GM21786 (cell line): Measurements from ENCODE around the gene SEZ6.

ENCODE experiments used
- ATAC-seq: cut with Tn5 transposase; IDR thresholded peaks from one replicate; pipeline ENCODE4 v1.9.1; 2021; ENCODE audit not compliant: unreplicated experiment

Gene SEZ6

DNA sequence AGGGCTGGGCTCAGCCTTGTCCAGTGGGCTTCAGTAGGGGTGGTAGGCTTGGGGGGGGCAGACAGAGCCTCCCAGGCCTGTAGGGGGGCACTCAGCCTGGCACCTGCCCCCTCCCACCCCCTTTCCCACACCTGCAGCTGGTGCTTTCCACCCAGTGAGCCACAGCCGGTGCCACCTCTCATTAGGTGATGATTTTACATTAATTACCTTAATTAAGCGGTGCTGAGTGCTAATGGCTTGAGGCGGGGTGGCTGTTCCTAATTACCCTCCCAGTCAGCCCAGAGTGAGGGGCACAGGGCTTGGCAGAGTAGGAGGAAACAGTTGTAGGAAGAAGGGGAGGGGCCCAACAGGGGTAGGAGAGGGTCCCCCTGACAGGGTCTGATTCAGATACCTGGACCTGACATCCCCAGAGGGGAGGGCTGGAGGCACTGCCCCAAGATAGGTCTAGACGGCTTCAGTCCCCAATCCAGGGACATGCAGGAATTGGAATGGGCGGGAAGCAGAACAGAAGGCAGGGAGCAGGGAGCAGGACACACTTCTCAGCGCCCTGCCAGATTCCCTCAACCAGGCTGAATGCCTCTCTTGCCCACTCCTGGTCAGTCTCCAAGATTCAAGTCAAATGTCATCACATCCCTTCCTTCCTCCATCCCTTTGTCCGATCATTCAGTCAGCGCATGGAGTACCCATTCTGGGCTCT lies 28.0 kb downstream of the SEZ6 start:
- ATAC-seq: no peak

DNA sequence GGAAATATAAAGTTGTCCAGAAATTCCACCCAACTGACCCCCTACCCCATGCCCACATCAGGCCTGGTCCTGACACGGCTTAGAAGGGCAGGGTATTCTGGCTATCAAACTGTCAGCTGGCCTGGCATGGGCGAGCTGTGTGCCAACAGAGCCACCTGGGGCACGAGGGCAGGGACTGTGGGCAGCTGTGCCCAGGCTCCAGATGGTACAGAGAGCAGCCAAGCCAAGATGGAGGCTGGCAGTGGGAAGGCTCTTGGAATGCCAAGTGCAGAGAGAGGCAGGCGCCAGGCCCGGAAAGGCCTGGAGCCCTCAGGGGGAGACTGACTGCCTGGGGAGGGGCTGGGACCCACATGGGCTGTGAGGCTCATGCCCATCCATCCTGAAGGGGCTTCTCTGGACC lies 30.2 kb downstream of the SEZ6 start:
- ATAC-seq: no peak

DNA sequence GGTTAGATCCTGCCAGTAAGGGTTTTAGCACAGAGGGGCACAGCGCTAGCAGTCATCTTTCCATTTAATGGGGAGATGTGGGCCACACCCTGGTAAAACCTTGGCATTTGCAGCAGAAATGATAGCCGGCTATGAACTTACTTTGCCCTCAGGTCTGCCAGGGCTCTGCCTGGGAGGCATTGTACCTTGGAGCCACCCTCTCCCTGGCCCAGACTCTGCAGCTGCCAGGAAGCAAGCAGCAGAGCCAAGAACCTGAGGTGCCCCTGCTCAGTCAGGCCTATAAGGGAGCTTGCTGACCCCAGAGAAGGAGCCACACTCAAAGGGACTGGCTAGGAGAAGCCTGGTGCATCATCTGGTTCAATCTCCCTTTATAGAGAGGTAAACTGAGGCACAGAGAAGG lies 30.8 kb downstream of the SEZ6 start:
- no peak for ATAC-seq

DNA sequence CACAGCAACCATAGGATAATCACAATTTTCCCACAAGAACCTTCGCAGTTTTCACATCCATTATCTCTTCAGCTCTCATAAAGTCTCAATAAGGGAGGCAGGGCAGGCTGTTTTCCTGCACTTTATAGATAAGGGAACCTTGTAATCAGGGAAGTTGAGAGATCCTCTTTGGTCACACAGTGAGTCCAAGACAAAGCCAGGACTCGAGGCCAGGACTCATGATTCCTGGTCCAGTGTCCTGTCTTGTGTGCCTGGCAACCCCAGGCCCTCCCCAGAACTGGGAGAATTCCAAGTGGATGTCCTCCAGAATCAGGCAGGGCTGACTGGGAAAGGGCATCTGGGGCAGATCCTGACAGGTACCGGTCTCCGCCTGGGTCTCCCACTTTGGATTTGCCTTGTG lies 31.4 kb downstream of the SEZ6 start:
- ATAC-seq: no peak

DNA sequence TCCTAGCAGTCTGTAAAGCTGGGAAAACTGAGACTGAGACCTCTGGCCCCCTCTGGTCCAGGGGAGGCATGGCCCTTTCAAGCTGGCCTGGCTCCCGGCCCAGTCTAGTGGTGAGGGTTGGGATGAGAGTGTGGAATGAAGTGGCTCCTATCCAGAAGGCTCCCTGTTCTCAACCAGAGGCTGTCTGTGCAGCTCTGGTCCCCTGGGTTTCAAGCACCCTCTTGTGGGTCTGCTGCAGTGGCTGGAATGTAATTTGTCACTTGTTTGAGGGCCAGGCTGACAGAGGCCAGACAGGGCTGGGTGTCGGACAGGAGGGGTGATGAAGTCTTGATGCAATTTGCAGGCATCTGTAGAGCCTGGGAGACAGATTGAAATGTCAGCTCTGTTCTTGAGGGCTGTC lies 32.4 kb downstream of the SEZ6 start:
- ATAC-seq: no peak

DNA sequence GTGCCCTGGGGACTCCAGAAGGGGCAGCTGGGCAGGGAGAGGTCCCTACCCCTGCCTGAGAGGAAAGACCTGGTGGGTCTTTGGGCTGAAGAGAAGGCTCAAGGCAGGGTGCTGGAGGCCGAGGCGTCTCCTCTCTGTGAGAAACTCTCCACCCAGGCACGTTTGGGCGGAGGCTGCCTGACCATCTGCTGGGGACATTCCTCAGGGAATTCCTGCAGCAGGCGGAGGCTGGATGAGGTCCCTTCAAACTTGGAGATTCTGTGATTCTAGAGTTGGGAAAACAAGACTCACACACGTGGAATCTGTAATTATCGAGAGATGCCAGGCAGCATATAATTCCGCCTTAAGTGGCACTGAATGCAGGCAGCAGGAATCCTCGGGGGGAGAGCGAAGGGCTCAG lies 33.4 kb downstream of the SEZ6 start:
- no peak for ATAC-seq

DNA sequence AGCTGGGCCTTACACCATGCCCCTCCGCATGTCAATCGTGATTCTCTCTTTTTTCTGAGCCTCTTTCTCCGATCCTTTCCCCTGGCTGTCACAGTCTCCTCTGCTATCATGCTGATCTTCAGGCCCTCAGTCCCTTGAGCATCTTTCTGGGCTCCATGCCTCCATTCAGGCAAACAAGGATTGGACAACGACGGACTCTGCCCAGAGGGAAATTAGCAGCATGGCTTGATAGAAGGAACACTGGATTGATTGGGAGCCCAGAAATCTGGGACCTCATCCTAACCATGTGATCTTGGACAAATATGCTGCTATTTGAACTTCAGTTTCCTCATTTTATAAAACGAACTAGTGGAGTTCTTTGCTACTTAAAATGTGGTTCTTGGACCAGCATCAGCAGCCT lies 35.0 kb downstream of the SEZ6 start:
- no peak for ATAC-seq

DNA sequence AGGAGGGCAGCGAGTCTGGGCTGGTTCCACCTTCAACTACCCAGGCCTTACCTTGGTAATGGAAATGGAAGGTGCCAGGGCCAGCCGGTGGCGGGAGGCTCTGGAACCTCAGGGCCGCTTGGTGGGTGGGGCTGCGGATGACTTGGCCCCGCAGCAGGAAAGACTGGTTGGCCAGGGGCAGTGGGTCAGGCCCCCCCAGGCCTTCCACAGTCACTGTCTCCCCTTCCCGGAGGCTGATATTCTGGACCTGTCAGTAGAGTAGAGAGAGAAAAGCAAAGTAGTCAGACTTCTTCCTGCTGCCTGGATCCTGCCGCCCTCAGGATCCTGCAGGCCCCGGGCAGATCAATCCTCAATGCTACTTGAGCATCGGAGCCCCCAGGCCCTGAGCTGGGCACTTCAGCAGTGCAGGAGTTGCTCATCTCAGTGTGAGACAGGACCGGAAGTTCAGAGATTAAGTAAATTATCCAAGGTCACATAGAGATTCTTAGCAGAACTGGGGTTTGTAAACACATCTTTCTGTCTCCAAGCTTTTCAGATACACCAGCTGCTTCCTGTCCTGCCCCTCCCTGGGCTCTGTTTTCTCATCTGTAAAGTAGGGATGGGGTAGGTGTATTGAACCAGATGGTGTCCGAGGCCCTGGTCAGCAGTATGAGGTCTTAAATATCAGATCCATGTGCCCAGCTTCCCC lies 36.0 kb downstream of the SEZ6 start:
- no peak for ATAC-seq

DNA sequence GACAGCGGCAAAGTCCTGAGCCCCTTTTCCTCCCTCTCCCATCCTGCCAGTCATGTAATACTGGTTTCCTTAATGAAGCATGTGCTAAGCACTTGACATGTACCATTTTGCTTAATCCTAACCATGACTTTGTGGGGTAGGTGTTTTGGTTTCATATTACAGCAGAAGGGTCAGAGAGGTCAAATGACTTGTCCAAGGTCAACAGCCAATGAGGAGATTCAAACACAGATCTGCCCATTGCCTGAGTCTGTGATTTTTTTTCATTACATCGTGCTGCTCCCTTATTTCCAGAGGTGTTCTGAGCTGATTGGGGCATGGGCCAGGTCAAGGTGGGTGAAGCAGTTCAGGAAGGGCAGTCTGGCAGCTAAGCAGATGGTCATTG lies 36.9 kb downstream of the SEZ6 start:
- no peak for ATAC-seq

DNA sequence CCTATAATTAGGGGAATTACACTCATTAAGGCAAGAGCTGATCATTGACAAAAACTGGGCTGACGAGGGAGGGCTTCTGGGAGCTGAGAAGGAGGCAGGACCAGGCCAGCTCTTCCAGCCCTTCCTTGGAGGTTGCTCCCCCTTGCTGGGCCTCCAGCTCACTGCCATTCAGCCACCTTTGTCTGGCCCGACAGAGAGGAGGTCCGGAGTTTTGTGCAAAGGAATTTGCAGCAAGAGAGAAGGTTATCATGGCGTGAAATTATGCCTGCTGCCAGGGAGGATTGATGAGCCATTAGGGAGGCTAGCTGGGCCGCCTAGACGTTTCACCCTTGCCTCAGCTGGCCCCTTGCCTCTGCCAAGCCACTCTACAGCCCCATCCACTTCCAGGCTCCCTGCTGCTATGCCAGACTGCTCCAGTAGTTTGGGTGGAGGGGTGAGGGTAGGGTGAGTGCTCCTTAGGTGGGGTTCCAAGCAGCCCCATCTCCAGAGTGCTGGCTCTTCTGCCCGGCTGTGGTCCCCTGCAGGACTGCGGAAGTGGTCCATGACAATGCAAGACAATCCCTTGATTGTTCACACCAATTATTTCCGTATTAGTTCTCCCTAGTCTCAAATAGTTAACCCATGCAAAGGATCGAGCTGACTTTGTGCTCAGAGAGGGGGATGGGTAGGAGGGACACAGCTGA lies 37.5 kb downstream of the SEZ6 start:
- ATAC-seq: no peak

DNA sequence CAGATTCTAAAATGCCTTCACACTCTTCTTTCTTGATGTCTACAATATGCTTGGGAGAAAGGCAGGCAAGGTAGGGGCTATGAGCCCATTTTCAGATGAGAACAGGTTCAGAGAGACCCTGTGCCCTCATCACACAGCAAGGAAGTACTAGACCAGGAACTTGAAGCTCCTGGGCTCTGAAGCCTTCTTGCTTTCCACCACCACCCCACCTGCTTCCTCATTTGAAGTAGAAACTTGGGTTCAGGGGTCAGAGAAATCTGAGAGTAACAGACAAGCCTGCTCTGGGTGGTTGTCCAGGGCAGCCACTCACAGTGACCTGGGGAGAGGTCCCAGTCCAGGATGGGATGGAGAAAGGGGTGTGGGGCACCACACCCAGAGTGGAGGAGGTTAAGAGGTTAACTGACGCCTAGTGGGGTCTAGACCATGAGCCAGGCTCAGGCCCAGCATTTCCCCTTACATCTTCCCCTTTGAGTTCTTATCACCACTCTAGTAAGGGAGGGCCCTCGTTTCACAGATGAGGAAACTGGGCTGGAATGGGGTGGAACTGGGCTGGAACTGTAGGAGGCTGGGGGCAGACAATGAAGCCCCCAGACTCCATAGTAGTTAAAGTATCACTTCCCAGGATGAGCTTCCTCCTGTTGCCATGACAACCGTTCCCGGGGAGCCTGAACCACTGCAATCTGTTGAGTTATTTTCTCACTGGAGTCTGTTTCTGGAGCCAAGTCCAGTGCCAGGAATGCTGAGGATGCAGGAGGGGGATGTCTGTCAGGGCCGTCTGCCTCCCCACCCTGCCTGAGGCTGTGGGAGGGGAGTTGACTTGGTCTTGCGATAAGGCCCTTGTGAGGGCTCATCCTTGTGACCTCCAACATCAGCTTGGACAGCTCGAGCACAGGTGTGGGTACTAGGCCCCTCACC lies 38.4 kb downstream of the SEZ6 start:
- ATAC-seq: no peak

DNA sequence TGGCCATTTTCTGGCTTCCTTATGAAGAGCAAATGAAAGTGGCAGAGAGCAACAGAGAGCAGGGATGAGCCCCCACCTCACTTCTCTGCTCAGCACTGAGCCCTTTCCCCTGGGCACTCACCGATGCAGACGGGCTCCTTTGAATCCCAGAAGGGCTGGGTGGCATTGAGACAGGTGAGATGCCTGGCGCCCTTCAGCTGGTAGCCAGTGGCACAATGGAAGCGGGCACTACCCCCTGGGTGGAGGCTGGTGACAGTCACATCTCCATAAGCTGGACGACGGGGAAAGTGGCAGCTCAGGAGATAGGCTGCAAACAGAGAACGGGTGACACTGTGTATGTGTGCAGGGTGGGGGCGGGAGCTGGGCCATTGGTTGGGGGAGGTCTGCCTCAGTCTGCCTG lies 42.0 kb downstream of the SEZ6 start:
- no peak for ATAC-seq

DNA sequence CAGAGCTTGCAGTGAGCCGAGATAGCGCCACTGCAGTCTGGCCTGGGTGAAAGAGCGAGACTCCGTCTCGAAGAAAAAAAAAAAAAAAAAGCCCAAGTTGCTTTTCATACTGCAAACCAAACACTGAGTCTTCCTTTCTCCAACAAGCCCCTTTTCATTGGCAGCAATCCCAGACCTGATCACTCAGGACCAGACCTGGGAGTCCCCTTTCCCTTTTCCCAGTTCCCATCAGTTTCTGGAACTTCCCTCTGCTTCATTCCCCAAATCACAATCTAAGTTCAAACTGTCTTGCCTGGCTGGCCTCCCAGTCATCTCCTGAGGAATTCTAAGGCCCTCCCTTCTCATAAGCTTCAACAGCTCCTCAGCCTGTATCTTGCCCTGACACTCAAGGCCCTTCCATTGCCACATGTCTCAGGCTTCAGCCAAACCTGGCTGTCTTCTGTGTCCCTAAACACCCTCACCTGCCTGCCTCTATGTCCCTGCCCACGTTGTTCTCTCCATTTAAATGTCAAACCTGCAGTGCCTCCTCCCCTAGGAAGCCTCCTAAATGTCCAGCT lies 42.7 kb downstream of the SEZ6 start:
- no peak for ATAC-seq

DNA sequence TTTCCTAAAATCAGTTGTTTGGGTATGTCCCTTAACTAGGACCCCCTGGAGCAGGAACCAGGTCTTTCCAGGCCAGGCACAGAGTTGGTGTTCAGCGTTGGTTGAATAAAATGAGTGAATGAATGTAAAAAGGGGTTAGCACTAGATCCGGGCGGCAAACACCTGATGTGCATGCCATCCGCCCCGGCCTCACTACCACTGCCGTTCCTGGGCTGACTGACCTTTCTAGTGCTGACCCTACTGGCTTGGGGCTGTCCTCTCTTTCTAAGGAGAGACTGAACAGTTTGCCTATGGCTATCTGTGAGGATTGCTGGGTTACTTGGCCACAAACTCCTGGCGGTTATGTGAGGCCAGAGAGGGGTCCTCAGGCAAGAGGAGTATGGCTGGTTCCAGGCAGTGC lies 44.4 kb downstream of the SEZ6 start:
- no peak for ATAC-seq

DNA sequence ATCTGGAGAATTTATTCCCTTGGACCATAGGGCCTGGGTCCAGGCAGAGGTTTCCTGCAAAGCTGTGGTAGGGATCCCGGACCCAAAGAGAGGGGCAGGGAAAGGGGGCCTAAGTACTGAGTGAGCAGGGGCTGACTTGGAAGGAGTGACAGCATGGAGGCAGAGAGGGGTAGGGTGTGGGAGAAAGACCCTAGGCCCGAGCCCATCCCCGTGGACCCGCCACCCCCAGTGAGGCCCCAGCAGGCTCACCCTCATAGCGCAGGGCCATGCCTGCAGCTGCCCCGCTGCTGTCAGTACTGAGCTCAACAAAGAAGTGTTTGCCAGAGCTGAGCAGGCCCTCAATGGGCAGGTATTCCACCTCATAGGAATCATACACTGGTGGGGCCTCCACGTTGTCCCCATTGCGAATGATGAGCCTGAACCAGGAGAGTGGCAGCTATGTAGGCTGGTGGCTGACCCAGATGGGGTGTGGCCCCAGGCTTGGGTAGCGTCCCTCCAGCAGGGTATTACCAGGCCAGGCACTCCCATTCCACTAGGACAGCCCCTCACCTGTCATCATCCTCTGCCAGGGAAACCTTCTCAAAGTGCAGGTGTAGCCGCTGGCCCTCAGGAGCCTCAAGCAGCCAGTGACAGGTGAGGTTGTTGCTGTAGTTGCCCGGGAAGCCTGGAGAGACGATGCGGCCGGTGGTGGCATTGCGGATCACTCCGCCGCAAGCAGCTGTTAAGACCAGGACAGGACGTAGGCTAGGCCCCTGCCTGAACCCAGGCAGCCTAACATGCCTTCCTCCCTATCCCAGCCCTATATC lies 45.4 kb downstream of the SEZ6 start:
- ATAC-seq: no peak

DNA sequence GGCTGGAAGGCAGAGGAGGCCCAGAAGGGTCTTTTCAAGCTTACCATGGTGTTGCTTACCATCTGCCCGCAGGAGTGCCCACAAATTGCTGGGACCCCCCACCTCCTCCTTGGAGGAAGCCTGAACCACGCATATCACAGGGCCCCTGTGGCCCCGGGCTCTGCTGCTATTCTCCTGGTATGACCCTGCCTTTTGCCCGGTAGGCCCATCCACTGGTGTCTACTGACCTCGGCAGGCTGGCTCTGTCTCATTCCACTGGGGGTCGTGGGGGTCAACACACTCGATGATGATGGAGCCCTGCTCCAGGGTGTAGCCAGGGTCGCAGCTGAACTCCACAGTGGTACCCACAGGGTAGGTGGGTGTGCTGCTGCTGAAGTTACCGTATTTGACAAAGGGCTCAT lies 46.4 kb downstream of the SEZ6 start:
- ATAC-seq: no peak

DNA sequence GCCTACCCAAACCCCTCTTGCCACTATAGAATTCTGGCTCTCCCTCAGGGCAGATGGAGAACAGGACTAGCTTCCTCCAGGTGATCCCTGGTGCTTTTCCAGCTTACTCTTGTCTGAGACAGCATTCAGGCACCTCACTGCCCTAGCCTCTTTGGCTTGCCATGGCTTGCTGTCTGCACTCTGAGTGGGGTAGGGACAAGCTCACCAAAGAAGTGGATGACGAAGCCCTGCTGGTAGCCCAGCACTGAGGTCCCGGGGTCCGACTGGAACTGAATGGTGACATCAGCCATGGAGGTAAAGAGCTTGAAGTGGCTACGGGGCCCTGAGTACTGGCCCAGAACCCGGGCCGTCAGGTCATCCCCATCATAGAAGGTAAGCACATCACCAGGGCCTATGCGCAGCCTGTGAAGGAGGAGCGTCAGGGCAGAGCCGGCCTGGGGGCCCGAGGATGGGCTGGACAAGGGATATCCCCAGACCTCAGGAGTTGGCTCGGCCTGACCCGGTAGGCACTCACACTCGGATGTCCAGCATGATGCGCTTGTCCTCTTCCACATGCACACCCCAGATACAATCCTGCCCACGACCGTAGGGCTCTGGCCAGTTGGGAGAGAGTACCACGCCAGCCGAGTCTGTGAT lies 46.9 kb downstream of the SEZ6 start:
- no peak for ATAC-seq

DNA sequence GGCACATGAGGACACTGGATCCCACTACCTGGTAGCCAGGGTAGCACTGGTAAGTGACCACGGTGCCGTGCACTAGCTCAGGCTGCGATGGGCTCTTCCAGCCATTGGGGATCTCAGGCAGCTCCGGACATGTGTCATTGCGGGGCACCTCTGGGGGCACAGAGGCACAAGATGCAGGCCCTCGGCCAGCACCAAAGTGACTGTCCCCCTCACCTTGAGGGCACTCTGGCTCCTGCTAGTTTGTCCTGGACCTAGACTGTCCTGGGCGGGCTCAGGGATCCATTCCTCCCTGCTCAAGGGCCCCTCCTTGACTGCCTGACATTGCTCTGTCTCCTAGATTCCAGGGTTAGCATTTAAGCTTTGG lies 47.9 kb downstream of the SEZ6 start:
- no peak for ATAC-seq

DNA sequence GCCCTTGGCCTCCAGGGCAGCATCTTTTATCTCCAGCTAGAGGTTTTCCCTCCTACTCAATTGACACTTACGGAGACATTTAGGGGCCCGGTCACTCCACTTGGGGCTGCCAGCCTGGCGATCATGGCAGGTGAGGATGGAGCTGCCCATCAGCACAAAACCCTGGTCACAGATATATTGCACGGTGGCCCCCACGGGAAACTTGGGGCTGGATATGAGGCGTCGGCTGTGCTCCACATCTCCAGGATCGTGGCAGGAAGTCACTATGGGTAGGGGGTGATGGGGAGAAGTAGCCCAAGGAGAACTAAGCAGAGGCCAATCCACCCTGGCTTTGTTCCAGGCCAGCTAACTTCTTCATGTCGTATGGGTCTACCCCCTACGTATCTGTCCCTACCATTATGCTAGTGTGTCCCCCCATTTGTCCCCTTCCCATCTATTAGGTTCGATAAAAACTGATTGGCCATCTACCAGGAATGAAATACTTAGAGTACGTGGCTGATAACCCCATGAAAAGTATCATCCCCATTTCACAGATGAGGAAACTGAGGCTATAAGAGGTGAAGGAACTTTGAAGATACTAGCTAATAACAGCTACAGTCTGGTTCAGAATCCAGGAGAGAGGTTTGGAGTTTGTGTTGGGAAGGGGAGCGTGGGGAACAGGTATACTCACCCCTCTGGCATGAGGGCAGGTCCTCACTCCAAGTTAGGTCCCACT lies 48.4 kb downstream of the SEZ6 start:
- ATAC-seq: no peak
